OCI-M2 (cell line): Measurements from ENCODE around the gene MRPL21.
"Not testable (repeated sequence)": the region's sequence is repeated elsewhere in the genome, so short reads cannot be mapped to it uniquely, and the experiment has no call there.

Experiments
- DNase-seq: peaks from one replicate; lab custom pipeline; 2025; ENCODE audit not compliant: unreplicated experiment; lab: John Stamatoyannopoulos, UW

Gene MRPL21

DNA sequence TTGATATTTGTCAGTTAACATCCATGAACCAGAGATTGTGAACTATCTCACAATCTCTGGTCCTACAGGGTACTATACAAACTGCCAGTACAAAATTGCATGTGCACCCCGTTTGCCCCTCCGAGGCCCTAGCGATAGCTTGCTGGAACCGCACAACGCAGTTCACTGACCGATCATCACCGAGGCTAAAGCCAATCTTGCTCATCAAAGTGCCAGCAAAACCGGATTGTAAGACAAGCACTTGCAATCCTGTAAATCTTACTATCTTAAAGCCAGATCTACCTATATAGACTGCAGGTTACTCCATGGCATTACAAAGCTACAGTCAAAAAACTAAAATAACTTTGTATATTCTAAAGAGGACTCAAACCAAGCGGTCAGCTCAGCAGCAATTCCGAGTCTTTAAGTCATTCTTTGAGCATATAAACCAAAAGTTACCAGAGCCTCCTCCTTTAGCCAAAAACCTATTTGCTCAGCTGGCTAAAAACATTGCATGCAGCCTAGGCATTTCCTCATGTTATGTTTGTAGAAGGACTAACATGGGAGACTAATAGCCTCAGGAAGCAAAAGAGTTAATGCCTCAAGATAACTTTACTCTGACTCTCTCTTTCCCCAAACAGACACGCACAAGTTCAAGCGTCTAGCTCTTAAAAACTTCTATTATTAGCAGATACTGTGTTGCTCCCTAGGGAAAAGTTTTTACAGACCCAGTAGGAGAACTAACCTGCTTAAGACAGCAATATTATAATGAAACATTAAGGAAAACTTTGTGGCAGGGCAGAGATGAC lies 31.2 kb downstream of the MRPL21 start:
- no peak for DNase-seq

DNA sequence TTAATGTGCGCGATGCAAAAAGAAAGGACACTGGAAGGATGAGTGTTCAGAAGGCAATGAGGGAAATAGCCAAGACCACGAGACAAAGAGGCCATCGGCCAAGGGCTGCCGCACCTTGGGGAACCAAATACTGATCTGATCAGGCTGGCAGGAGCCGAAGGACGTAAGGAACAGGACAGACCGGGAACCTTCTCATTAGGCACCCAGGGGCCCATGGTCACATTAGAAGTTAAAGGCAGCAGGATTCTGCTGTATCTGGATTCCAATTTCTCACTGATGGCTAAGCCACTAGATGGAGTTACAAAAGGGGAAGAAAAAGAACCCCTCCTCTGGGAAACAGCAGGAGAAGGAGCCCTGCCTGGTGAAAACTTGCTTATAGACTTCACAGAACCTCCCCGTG lies 33.2 kb downstream of the MRPL21 start:
- no peak for DNase-seq

DNA sequence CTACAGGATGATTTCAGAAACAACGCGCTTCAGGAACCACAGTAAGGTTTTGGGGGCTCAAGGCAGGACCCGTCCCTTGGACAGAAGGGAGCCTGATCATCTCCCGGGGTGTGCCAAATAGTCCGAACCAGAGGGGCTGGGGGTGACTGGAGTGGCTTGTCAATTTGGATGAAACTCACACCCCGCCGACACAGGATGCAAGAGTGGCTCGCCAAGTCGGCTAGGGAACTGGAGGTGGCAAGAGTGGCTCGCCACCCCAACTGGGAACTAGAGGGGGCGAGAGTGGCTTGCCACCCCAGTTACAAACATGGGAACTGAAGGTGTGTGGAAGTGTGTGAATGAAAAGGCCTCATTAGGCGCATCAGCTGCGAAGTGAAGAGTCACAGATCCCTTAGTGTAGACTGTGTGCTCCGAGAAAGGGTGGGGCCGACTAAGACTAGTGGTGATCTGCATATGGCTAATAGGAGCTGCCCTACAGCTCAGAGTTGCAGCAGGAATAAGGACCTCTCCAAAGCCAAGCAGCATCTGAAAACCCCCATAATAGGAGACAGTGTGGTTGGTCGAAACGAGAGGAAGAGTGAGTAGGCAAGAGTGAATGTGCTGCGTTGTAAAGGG lies 35.3 kb downstream of the MRPL21 start:
- DNase-seq: no peak

DNA sequence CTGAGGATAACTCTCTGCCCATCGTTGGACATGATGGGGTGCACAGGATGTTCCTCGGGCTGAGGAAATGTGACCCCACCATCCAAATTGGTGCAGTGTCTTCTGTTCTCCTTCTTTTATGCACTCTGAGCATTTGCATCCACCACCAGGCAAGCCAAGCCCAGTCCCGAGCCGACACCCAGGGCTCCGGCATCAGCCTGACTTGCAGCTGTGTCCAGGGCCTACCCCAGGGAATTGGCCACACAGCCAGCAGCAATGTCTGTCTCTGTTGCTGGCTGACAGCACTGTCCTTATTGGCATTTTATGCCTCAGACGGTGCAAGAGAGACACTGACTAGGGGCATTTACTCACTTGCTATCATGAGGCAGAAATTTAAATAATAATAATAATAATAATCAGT lies 36.6 kb downstream of the MRPL21 start:
- no peak for DNase-seq

DNA sequence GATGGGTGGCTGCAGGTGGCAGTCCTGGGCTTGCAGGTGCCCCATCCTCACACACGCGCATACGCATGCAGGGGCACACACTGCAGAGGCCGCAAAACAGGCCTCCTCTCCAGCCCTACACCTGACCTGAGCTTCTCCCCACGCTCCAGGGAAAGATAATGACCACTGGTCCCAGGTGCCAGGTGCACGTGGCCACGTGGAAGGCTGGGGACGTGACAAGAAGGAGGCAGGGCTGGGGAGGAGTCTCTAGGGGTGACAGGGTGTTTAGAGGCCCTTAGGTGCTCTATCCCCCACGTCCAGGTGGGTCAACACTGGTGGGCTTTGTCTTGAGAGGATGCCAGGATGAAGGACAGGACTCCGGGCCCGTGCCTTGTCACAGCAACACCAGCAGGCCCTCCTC lies 38.4 kb downstream of the MRPL21 start:
- no peak for DNase-seq

DNA sequence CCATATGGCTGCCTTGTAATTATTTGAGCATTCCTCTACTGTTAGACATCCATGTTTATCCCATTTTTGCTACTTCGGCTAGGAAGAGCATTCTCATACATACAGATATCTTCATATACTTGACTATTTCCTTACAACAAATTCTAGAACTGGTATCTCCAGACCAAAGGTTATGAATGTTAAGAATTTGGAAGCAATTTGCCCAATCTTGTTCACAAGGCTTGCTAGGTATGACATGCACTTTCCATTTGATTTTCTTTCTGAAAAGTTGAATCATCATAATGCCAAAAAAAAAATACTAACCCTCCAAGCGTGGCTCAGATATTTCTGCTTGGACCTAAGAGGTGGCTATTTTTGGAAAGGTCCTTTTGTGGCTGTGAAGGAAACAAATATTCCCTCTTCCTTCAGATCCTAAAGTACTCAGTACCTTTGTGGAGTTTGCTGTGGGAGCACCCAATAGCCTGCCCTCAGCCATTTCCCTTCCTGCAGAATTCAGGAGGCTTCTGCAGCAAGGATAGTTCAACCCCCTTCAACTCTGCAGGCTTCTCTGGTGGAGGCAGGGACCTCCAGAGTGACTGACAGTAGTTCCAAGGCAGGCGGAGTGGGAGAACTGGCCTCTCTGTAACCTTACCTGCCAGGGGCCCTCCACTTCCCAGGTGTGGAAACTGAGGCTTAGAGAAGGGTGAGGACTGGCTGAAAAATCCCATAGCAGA lies 39.9 kb downstream of the MRPL21 start:
- no peak for DNase-seq

DNA sequence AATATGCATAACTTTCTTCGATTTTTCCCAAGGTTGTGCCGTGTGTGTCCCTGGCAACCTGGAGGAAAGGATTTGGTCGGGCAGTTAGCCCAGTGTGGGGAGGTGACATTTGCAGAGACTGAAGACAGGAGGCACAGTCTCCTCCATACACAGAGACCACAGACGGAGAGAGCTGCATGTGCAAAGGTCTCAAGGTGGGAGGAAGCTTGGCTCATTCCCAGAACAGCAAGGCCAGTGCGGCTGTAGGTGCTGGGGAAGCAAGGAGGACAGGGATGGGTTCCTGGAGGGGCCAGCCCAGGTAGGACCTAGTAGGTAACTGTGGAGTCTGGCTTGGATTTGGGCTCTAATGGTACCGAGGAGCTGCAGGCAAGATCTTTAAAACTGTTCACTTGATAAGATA lies 41.2 kb downstream of the MRPL21 start:
- DNase-seq: no peak

DNA sequence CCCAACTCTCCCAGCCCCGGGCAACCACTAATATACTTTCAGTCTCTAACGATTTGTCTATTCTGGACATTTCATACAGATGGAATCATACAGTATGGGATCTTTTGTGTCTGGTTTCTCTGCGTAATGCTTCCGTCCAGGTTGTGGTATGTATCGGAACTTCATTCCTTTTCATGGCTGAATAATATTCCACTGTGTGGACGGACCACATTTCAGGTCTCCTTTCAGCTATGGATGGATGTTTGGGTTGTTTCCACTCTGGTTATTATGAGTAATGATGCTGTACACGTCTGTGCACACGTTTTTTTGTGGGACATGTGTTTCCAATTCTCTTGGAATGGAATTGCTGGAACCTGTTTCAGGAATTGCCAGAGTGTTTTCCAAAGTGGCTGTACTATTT lies 44.5 kb downstream of the MRPL21 start:
- no peak for DNase-seq

DNA sequence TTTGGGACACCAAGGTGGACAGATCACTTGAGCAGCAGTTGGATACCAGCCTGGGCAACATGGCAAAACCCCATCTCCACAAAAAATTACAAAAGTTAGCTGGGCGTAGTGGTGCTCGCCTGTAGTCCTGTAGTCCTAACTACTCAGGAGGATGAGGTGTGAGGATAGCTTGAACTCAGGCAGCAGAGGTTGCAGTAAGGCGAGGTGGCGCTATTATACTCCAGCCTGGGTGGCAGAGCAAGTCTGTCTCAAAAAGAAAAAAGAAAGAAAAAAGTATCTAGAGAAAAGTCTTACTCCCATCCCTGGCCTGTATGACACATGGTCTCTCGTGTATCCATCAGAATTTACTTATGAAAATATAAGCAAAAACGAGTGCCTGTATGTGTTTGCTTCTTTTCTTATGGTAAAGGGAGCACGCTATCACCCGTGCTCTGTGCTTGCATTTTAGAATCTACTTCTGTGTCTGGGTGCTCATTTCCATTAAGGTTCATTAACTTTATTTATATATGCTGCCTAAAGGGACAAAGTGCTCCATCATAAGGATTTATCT lies 46.5 kb downstream of the MRPL21 start:
- DNase-seq: no peak

DNA sequence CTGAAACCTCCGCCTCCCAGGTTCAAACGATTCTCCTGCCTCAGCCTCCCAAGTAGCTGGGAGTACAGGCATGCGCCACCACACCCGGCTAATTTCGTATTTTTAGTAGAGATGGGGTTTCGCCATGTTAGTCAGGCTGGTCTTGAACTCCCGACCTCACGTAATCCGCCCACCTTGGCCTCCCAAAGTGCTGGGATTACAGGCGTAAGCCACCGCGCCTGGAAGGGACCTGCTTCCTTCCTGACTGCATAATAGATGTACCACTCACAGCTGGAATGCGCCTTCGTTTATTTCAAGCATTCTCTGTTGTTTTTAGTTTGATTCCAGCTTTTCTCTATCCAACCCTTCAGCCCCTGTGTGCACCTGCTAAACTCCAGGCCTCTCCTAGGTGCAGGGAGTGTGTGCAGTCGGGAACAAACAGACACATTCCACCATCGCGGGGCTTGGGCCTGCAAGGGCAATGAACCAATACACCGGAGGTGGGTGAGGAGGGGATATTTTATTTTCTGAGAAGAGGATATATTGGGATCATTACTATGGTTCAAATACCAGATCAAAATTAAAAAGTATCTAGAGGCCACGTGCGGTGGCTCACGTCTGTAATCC lies 47.1 kb downstream of the MRPL21 start:
- DNase-seq: not testable (repeated sequence)

DNA sequence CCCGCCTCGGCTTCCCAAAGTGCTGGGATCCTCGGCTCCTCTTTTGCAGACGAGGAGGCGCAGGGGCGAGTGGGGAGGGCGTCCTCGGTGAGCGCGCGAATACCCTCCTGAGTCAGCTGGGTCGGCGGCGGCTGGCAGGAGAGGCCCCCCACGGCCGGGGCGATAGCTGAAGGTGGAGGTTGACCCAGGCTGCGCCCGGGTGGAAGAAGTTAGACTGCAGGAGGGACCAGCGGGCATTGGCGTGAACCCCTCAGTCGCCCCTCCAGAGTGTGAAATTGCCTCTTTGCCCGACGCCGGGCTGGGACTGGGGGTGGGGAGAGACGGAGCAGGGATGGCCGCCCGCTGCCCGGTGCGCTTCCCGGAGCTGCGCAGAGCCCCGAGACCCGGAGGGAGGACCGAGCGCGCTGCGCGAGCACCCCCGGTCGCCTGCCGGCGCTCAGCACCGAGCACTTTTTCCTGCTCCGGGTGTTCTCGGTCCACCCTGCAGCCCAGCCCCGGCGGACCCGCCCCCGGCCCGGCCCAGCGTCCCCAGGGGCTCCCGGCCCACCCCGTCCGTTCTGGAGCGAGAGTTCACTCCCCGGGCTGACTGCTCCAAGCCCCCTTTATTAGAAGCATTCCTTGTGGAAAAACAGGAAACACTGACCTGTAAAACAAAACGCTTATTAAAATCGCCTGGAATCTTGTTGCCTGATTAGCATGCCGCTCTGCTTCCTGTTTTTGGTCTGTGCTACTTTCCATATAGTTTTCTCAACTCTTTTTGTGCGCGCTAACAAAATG lies 48.2 kb downstream of the MRPL21 start:
- no peak for DNase-seq

DNA sequence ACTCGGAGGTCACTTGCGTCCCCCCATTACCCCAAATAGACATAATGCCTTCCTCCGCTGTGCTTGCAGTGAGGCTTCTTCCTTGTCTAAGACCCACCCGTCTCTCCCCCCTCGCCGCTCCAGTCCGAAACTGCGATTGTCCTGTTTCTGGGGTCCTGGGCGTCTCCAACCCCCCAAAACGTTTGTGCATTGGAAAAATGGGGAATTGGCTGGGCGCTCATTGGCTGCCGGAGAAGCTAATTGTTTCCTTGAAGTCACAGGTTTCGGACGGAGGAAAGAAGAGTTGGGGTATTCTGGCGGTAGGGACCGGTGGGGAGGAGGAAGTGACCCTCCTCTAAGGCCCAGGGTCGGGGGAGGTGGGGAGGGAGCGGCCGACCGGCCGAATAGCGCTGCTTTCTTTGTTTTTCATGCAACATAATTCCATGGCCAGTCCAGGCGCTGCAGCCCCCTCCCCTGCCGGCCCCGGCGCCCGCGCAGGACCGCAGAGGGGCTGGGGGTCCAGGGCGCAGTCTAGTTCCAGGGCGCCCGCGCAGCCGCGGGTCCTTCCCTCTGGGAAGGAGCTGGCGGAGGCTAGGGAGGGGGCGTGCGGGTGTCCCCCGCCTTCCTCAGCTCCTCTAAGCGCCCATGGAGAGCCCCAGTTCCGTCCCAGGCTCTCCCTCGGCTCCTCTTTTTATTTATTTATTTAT lies 49.2 kb downstream of the MRPL21 start:
- DNase-seq: no peak

DNA sequence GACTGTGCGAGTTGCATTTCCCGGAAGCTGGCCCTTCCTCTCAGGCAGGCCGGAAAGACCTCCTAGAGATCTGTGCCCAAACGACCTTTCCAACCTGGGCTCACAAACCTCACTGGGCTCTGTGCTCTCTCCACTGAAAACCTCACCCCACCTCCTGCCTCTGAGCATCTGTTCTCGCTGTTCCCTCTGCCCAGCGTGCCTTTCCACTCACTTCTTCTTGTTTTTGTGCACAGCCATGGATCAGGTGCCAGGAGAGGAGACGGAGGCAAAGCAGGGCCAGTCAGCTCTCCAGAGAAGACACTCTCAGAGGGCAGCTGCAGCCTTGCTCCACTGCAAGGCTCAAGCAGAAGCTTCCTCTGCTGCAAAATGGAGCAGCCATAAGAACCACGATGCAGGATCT lies 51.0 kb downstream of the MRPL21 start:
- DNase-seq: no peak

DNA sequence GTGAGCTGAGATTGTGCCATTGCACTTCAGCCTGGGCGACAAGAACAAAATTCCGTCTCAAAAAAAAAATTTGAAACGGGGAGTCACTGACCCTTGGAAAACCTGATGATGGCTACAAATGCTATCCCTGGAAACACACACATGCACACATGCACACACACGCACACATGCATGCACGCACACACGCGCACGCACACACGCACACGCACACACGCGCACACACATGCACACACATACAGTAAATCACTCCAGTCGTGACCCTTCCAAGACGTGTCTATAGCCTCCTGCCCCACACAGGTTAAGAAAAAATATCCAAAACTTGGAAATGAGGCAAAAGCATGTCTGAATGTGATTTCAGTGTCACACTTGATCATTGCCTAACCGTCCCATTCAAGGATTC lies 55.2 kb downstream of the MRPL21 start:
- DNase-seq: no peak

DNA sequence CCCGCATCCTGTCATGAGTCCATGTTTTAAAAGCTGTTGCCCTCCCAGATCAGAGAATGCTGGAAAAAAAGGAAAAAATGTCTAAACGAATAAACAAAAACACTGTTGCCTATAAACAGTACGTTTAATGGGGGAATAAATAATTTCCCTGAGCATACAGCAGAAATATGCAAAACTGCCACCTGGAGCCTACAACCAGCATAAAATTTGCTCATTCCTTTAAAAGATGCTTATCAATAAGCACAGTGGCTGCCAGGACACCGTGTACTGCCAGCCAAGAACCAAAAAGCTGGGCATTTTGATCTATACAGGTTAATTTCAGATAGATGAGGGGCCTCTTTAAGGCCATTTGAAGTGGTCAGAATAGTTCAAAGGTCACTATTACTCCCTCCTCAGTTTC lies 56.2 kb downstream of the MRPL21 start:
- no peak for DNase-seq

DNA sequence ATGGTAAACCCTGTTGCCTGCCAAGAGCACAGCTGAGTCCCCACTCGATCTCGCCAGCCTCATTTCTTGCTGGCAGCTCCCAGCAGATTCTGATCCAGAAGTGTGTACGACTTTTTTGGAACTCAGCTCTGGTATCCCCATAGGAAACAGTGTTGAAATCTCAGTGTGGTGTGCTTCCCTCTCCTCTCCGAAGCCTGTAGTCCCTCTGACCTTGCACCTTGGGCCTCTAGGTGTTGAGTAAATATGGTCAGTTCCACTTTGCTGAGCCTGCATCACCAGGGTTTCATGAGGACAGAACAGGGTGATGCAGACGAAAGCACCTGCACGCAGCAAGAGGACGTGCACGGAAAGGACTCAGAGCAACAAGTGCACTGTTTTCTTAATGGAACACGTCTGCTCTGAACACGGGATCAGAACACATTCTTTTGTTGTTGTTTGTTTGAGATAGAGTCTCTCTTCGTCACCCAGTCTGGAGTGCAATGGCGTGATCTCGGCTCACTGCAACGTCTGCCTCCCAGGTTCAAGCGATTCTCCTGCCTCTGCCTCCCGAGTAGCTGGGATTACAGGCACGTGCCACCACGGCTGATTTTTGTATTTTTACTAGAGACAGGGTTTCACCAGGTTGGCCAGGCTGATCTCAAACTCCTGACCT lies 58.2 kb downstream of the MRPL21 start:
- DNase-seq: no peak

DNA sequence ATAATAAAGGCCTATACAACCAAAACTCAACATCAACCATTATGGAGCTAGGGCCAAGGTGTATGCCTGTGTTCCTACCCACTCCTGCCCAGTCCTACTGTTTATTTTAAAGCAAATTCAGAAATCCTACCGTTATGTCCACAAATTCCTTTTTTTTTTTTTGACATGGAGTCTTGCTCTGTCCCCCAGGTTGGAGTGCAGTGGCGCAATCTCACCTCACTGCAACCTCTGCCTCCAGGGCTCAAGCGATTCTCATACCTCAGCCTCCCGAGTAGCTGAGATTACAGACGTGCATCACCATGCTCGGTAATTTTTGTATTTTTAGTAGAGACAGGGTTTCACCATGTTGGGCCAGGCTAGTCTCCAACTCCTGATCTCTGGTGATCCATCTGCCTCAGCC lies 58.8 kb downstream of the MRPL21 start:
- DNase-seq: no peak

DNA sequence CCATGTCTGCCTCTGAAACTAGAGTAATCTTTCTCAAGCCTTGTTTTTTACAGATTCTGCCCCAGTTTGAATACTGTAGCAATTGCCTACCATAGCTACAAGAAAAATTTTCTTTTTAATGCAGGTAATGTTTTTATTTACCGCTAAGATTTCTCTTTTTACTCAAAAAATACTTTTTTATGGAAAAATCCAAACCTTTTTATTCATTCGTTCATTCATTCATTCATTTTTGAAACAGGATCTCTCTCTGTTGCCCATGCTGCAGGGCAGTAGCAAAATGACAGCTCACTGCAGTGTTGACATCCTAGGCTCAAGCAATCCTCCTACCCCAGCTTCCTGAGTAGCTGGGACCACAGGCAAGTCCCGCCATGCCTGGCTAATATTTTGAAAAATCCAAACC lies 59.3 kb downstream of the MRPL21 start:
- no peak for DNase-seq

DNA sequence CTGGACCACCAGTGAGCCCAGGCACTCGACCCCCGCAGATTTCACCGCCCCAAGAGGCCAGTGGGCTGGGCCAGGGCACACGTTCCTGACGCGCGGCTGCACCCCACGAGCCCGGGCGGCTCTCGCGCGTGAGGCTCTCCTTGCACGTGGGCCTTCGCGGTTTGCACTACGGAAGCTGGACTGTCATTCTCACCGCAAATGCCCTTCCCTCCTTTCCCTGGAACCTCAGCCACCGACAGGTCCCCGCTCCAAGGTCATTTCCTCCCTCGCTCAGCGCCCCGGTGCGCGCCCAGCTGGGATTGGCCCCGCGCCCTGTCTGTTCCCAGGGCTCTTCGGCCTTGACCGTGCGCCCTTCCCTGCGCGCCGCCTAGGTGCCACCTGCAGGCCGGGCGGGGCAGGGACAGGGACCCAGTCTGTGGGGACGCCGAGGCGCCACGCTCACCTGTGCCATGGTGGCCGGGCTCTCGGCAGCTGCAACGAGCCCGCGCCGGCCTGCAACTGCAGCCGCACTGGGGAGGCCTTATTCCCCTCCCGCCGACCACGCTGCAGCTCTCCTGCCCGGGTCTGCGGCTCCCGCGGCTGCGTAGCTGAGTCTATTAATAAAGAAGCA lies 59.8 kb downstream of the MRPL21 start:
- DNase-seq: no peak
